MM.1S (cell line): ENCODE results near the gene EML3.
"Not testable (repeated sequence)": the region's sequence is repeated elsewhere in the genome, so short reads cannot be mapped to it uniquely, and the experiment has no call there.

Source experiments
- DNase-seq: peaks from one replicate; pipeline ENCODE4 v3.0.0-alpha.2; 2015
- H2AFZ ChIP-seq: fragments of 300-600 bp; sonication (generic); 2 replicates; pipeline ENCODE4 v1.6.0; 2016; ENCODE audit warnings: antibody characterized with exemption, low read length
- H3F3A ChIP-seq: fragments of 300-600 bp; sonication (generic); 2 replicates; pipeline ENCODE4 v1.6.1; 2016; ENCODE audit warnings: mild to moderate bottlenecking, antibody characterized with exemption, low read length, moderate library complexity, mixed read lengths; ENCODE audit not compliant: insufficient read depth
- H3K27ac ChIP-seq: fragments of 300-600 bp; sonication (generic); 2 replicates; pipeline ENCODE4 v1.5.1; 2016; ENCODE audit warnings: mild to moderate bottlenecking, low read length
- H3K27me3 ChIP-seq: fragments of 300-600 bp; sonication (generic); replicated peaks from 2 replicates; pipeline ENCODE4 v1.6.0; 2016; ENCODE audit warnings: low read length; ENCODE audit not compliant: insufficient read depth
- H3K36me3 ChIP-seq: fragments of 300-600 bp; sonication (generic); replicated peaks from 2 replicates; pipeline ENCODE4 v1.6.1; 2016; ENCODE audit warnings: mild to moderate bottlenecking, low read length, mixed read lengths; ENCODE audit not compliant: insufficient read depth
- H3K4me1 ChIP-seq: fragments of 300-600 bp; sonication (generic); 2 replicates; pipeline ENCODE4 v1.6.1; 2016; ENCODE audit warnings: low read length, mixed read lengths
- H3K4me2 ChIP-seq: fragments of 300-600 bp; sonication (generic); 2 replicates; pipeline ENCODE4 v1.6.0; 2016; ENCODE audit warnings: low read depth, low read length
- H3K4me3 ChIP-seq: fragments of 300-600 bp; sonication (generic); 2 replicates; pipeline ENCODE4 v1.5.1; 2016; ENCODE audit warnings: low read length, mixed read lengths
- H3K79me2 ChIP-seq: fragments of 300-600 bp; sonication (generic); 2 replicates; pipeline ENCODE4 v1.6.1; 2016; ENCODE audit warnings: mixed run types, low read length, mixed read lengths
- H3K9ac ChIP-seq: fragments of 300-600 bp; sonication (generic); 2 replicates; pipeline ENCODE4 v1.6.1; 2016; ENCODE audit warnings: low read length, mixed read lengths
- H3K9me2 ChIP-seq: fragments of 300-600 bp; sonication (generic); replicated peaks from 2 replicates; pipeline ENCODE4 v1.6.1; 2016; ENCODE audit warnings: mild to moderate bottlenecking, low read length, mixed read lengths; ENCODE audit not compliant: insufficient read depth
- H3K9me3 ChIP-seq: fragments of 300-600 bp; sonication (generic); replicated peaks from 2 replicates; pipeline ENCODE4 v1.6.1; 2016; ENCODE audit warnings: mild to moderate bottlenecking, low read length, mixed read lengths; ENCODE audit not compliant: insufficient read depth
- H4K20me1 ChIP-seq: fragments of 300-600 bp; sonication (generic); 2 replicates; pipeline ENCODE4 v1.6.1; 2016; ENCODE audit warnings: mild to moderate bottlenecking, low read length, moderate library complexity, mixed read lengths; ENCODE audit not compliant: insufficient read depth
- EZH2 ChIP-seq: fragments of 300-600 bp; sonication (generic); optimal IDR thresholded peaks from 2 replicates; pipeline ENCODE3; 2017; ENCODE audit warnings: low read depth, mild to moderate bottlenecking, antibody characterized with exemption, low read length, mixed read lengths
- EZH2phosphoT487 ChIP-seq: fragments of 300-600 bp; sonication (generic); IDR thresholded peaks from 2 replicates; pipeline ENCODE4 v1.6.1; 2018; ENCODE audit warnings: antibody characterized with exemption, low read length
- TF ChIP-seq, protein P1 (sequence below): fragments of 300-600 bp; sonication (generic); IDR thresholded peaks from 2 replicates; pipeline ENCODE4 v1.5.1; 2016; ENCODE audit warnings: antibody characterized with exemption, low read length, mixed read lengths

EML3 gene

DNA sequence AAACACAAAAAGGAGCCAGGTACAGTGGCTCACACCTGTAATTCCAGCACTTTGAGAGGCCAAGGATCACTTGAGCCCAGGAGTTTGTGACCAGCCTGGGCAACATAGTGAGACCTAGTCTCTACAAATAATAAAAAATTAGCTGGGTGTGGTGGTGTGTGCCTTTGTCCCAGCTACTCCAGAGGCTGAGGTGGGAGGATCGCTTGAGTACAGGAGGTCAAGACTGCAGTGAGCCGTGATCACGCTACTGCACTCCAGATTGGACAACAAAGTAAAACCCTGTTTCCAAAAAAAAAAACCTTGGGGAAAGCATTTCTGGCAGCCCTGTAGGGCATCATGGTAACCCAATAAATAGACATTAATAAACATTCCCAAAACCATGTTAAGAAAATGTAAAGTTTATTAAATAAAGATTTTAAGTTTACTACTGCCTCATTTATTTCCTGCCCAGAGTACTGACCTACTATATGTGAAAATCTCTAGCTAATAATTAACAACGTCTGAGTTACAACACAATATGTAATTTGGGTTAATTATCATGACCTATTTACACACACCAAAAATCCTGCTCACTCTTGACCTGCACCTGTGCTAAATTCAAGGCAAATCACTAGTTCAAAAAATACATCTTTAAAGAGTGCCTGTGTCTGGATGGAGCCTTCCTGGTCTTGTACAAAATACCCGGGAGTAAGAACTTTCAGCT is 47.3 kb downstream of the EML3 start:
- no peak overlapping the region for H3K9ac ChIP-seq
- no peak overlapping the region for H3K27ac ChIP-seq
- H3K36me3 ChIP-seq, result peaks cover 20% of the 10 kb centered on the region
- 0 out of 2 replicates have a peak, but pooled peaks cover 2% of the 10 kb centered on the region for H3K4me1 ChIP-seq
- H3K79me2 ChIP-seq, result peaks cover 85% of the 10 kb centered on the region
- no peaks in the 10 kb centered on the region for H3K27me3 ChIP-seq
- peaks cover 19% of the 10 kb centered on the region for H3F3A ChIP-seq
- H3K4me2 ChIP-seq, result no peak overlapping the region
- no peak overlapping the region for H3K4me3 ChIP-seq
- no peak for TF ChIP-seq EZH2
- TF ChIP-seq EZH2phosphoT487, result no peak
- TF ChIP-seq, protein P1, sequence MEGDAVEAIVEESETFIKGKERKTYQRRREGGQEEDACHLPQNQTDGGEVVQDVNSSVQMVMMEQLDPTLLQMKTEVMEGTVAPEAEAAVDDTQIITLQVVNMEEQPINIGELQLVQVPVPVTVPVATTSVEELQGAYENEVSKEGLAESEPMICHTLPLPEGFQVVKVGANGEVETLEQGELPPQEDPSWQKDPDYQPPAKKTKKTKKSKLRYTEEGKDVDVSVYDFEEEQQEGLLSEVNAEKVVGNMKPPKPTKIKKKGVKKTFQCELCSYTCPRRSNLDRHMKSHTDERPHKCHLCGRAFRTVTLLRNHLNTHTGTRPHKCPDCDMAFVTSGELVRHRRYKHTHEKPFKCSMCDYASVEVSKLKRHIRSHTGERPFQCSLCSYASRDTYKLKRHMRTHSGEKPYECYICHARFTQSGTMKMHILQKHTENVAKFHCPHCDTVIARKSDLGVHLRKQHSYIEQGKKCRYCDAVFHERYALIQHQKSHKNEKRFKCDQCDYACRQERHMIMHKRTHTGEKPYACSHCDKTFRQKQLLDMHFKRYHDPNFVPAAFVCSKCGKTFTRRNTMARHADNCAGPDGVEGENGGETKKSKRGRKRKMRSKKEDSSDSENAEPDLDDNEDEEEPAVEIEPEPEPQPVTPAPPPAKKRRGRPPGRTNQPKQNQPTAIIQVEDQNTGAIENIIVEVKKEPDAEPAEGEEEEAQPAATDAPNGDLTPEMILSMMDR, result no peak
- 0 out of 2 replicates have a peak, but pooled peaks cover 5% of the 10 kb centered on the region for H4K20me1 ChIP-seq
- no peaks in the 10 kb centered on the region for H3K9me3 ChIP-seq
- H3K9me2 ChIP-seq, result no peaks in the 10 kb centered on the region
- DNase-seq, result no peak
- no peak overlapping the region for H2AFZ ChIP-seq

DNA sequence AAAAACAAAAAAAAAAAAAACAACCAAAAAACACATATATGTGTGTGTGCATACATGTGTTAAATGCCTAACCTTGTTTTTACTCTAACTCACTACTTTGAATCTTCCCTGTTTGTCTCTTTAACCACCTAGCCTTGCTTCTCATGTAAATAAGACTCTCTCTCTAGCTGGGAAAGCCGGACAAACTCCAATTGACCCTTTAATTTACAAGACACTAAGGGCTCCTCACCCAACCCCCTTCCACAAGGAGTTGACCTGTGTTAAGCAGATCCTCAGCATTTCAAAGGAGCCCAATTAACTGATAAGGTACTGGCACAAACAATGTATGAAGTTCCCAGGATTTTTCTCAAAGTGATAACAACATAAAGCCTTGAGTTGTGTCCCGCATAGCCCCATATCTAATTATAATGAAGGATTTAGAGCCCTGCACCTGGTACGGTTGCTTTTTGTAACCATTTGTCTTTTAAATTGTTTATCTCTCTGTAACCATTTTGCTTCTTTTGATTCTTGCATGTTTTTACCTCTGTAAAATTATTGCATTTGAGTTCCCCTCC is 50.8 kb downstream of the EML3 start:
- peaks cover 37% of the 10 kb centered on the region for H3K4me1 ChIP-seq
- not testable (repeated sequence) for H4K20me1 ChIP-seq

DNA sequence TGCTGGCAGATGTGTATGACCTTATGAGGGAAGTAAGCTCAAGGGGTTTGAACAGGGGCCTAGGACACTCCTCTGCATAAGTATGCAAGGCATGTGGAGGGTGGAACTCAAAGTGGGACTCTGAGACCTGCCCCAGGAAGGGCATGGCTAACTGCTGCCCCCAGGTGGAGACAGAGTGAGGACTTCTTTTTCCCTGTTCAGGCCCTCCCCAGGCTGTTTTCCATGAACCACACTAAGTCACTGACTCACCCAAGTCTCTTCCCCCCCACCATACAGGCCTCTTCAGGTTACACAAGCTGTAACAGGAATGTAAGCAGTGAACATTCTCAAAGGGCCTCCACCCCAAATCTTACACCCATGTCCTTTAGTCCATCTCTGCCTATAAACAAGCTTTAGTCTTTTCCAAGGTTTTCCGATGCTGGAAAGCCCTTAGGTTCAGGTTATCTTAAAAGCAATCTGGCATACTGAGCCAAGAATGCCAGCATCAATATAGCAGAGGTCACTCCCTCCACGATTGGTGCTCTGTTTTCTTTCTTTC is 51.9 kb downstream of the EML3 start:
- Histone ChIP-seq H3K79me2 (peaks cover 54% of the 10 kb centered on the region), H3K9me2 (no peaks in the 10 kb centered on the region), H3K36me3 (peaks cover 10% of the 10 kb centered on the region), H3K4me3 (no peak overlapping the region), H3K9ac (no peak overlapping the region), H3K4me1 (peaks cover 48% of the 10 kb centered on the region), H2AFZ (no peak overlapping the region), H3K4me2 (no peak overlapping the region), H3K27me3 (no peaks in the 10 kb centered on the region), H3F3A (peaks cover 62% of the 10 kb centered on the region), H3K9me3 (no peaks in the 10 kb centered on the region), H4K20me1 (0 out of 2 replicates have a peak, but pooled peaks cover 5% of the 10 kb centered on the region), H3K27ac (peak overlapping the region; percentile 6; the same call in 1 of the 2 replicates)
- TF ChIP-seq EZH2 (no peak), EZH2phosphoT487 (no peak)
- TF ChIP-seq, protein P1, result peak; percentile 74
- DNase-seq, result peak; percentile 63

More for the DNA sequence above, 50.8 kb downstream of the EML3 start:
- H2AFZ ChIP-seq, H3K27me3 ChIP-seq, H3K4me2 ChIP-seq, H3K4me3 ChIP-seq, H3K27ac ChIP-seq, H3K9me2 ChIP-seq, H3K9ac ChIP-seq, DNase-seq, H3K9me3 ChIP-seq: not testable (repeated sequence)
- peaks cover 51% of the 10 kb centered on the region for H3F3A ChIP-seq
- H3K79me2 ChIP-seq, result peaks cover 65% of the 10 kb centered on the region
- H3K36me3 ChIP-seq, result peaks cover 12% of the 10 kb centered on the region

DNA sequence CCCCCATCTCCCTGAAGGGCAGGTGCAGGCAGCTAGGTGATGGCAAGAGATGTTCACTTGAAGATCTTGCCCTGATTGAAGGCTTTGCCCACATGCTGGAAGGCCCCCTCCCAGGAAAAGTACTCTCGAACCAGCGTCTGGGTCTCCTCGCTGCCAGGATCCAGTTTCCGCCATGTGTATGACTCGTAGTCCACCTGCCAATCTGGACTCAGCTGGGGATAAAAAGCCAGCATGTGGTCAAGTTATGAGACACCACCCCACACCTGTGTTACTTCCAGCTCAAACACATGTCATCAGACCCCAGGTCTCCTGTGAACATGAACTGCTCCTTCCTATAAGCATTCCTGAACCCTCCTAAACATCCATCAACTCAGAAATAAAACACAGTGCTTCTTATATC is 52.9 kb downstream of the EML3 start:
- Histone ChIP-seq H3F3A (peaks cover 69% of the 10 kb centered on the region), H3K79me2 (peaks cover 45% of the 10 kb centered on the region), H3K4me1 (peaks cover 57% of the 10 kb centered on the region), H3K27ac (peak overlapping the region; percentile 99; the same call in 1 of the 2 replicates)
- H3K9ac ChIP-seq, H4K20me1 ChIP-seq, H3K9me3 ChIP-seq, H3K36me3 ChIP-seq, DNase-seq, H3K27me3 ChIP-seq, H2AFZ ChIP-seq, H3K9me2 ChIP-seq, H3K4me2 ChIP-seq, H3K4me3 ChIP-seq: not testable (repeated sequence)
